Epithelial cell of proximal tubule (primary cell): Measurements from ENCODE around the gene ZSCAN4. TPM values are rescaled to one million over a fixed set of nuclear protein-coding genes. Genes with fewer than 3 reads are reported as not detected.

ENCODE experiments used
- DNase-seq: peaks from one replicate; pipeline ENCODE4 v3.0.0-alpha.2; 2011; ENCODE audit warnings: low read depth
- H3K4me3 ChIP-seq: 2 replicates; pipeline ENCODE4 v1.5.1; 2011; ENCODE audit warnings: low read depth, mild to moderate bottlenecking, low read length
- CTCF ChIP-seq: conservative IDR thresholded peaks from 2 replicates; pipeline ENCODE4 v1.5.1; 2012; ENCODE audit warnings: low read depth, mild to moderate bottlenecking, low read length
- total RNA-seq: library from RNA; depleted of rRNA; stranded (reverse); fragments of >200 nt; gene quantifications from 2 replicates; pipeline ENCODE4 v1.2.3, GENCODE V29; 2015

ZSCAN4 gene
- total RNA-seq, 1 donor from 2014 or later, result not detected

DNA sequence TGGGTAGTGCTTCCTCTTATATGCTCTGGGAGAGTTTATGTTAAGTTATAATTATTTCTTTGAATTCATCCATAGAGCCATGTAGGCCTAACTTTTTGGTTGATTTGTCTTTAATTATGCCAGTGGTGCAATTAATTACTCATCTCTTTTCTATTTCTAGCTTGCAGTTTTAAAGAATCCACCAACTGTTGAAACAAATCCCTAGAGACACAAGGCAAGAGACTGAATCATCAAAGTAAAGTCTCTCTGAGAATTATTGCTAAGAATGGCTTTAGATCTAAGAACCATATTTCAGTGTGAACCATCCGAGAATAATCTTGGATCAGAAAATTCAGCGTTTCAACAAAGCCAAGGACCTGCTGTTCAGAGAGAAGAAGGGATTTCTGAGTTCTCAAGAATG, 7.1 kb downstream of the ZSCAN4 start:
- TF ChIP-seq CTCF, result no peak
- no peak overlapping the region for H3K4me3 ChIP-seq
- no peak for DNase-seq

DNA sequence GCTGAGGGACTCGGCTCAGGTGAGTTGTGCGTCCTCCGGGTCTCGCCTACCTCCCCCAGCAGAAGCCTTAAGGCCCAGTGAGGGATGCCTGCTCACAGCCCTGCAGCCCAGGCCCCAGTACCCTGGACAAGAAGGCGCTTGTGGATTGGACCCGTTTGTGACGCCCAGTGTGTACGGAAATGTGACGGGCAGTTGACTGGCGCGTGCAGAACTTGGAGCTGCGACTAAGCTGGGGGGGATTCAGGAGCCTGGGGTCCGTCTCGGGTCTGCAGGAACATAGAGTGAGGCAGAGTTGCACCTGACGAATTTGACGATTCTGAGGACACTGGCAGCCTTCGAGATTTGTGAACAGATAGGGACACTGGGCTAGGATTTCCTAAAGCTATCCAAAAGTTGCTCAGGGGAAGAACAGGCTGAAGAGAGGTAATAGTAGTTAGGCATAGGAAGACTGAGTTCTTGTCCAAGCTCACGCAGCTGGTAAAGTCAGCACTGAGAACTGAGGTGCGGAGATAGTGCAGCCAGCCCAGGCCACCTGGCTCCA, 13.6 kb downstream of the ZSCAN4 start:
- DNase-seq, result no peak
- H3K4me3 ChIP-seq, result peak overlapping the region; percentile 85
- no peak for TF ChIP-seq CTCF

- no peak for TF ChIP-seq CTCF
- DNase-seq, result no peak
- H3K4me3 ChIP-seq, result no peak overlapping the region
Observed at GRCh38 chr19:57686727-57687126, 18.0 kb downstream of the ZSCAN4 start.

DNA sequence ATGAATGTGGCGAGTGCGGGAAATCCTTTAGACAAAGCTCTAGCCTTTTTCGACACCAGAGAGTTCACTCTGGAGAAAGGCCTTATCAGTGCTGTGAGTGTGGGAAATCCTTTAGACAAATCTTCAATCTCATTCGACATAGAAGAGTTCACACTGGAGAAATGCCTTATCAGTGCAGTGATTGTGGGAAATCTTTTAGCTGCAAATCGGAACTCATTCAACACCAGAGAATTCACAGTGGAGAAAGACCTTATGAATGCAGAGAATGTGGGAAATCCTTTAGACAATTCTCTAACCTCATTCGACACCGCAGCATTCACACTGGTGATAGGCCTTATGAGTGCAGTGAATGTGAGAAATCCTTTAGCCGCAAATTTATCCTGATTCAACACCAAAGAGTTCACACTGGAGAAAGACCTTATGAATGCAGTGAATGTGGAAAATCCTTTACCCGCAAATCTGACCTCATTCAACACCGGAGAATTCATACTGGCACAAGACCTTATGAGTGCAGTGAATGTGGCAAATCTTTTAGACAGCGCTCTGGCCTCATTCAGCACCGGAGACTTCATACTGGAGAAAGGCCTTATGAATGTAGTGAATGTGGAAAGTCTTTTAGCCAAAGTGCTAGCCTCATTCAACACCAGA, 18.8 kb downstream of the ZSCAN4 start:
- DNase-seq, result no peak

DNA sequence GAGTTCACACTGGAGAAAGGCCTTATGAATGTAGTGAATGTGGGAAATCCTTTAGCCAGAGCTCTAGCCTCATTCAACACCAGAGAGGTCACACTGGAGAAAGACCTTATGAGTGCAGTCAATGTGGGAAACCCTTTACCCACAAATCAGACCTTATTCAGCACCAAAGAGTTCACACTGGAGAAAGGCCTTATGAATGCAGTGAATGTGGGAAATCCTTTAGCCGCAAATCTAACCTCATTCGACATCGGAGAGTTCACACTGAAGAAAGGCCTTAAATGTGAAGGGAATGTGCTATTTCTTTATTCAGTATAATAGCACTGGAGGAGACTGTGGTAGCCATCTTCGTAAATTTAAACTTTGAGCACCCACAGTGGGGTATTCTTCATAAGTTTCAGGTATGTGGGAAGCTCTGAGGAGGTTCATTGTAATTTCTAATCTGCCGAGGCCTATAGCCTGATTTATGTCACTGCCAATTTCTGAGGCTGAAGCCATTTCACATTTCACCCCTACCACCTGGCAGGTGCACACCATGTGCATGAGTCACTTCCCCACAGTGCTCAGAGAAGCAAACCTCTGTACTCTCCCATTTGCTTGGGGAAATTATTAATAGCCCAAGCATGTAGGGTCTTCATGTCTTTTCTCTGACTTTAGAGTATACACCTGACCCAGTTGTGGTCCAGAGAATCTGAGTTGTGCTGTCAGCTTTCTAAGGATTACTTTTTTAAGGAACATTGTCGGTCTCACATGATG, 19.5 kb downstream of the ZSCAN4 start:
- no peak for TF ChIP-seq CTCF
- H3K4me3 ChIP-seq, result no peak overlapping the region
- no peak for DNase-seq

More for the DNA sequence above, 18.8 kb downstream of the ZSCAN4 start:
- no peak overlapping the region for H3K4me3 ChIP-seq
- TF ChIP-seq CTCF, result no peak

GRCh38 chr19:57689750-57690149, 21.0 kb downstream of the ZSCAN4 start:
- no peak overlapping the region for H3K4me3 ChIP-seq
- no peak for TF ChIP-seq CTCF
- no peak for DNase-seq
